Stomach (tissue), 4 donors: ENCODE results near the gene B3GAT1.

Experiments used
- EP300 ChIP-seq: sonication (generic); formaldehyde crosslinking; IDR thresholded peaks from one replicate; pipeline ENCODE4 v1.6.1; 2017; ENCODE audit warnings: antibody characterized with exemption
- TF ChIP-seq, protein P1 (sequence below), 7 experiments: fragments of 450-650 bp in 4 of 7; fragments of 200-600 bp in 3 of 7; sonication (generic) in 3 of 7; IDR thresholded peaks; one replicate each; pipeline ENCODE4 v1.5.1; 2016 to 2019; ENCODE audit warnings: antibody characterized with exemption in 7 of 7, control low read depth in 2 of 7, mild to moderate bottlenecking in 1 of 7

DNA sequence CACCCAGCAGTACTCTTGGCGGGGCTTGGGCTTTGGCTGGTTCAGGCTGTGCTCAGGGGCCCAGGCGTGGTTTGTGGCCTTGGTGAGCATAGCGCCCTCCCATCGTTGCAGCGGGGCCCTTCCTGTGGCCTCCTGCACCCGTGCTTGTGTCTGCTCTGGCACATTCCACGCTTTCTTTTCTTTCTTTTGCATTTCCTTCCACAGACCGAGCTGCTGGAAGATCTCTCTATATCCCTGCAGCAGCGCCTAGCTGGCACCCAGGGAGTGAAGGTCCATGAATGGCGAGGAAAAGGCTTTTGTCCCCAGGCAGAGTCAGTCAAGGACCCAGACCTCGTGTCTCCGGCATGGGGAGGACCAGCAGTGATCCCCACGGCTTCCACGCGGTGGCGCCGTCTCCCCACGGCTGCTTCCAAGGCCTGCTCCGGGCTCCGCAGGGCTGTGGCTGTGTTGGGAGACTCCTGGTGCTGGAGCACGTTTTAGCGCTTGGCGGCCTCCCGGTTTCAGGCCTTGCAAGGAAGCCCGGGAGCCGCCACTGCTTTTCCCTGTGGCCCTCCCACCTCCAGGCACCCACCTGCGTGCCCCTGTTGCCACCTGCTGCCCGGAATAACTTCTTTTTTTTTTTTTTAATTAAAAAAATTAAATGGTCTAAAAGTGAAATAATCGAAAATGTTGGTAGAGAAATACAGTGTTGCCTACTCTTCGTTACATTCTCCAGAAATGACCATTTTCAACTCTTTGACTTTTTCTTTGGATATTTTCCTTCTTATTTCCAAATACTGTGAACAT is 51.8 kb downstream of the B3GAT1 start:
- TF ChIP-seq, protein P1, sequence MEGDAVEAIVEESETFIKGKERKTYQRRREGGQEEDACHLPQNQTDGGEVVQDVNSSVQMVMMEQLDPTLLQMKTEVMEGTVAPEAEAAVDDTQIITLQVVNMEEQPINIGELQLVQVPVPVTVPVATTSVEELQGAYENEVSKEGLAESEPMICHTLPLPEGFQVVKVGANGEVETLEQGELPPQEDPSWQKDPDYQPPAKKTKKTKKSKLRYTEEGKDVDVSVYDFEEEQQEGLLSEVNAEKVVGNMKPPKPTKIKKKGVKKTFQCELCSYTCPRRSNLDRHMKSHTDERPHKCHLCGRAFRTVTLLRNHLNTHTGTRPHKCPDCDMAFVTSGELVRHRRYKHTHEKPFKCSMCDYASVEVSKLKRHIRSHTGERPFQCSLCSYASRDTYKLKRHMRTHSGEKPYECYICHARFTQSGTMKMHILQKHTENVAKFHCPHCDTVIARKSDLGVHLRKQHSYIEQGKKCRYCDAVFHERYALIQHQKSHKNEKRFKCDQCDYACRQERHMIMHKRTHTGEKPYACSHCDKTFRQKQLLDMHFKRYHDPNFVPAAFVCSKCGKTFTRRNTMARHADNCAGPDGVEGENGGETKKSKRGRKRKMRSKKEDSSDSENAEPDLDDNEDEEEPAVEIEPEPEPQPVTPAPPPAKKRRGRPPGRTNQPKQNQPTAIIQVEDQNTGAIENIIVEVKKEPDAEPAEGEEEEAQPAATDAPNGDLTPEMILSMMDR (IDR thresholded peaks at IDR 0.05): peak in 5 of 7 experiments; percentile 76 to 94 (median 81)
- no peak for TF ChIP-seq EP300
